SU-DHL-6 (cell line): ENCODE measurements around the gene KCNH4.

Experiments
- EZH2phosphoT487 ChIP-seq: fragments of 200-600 bp; sonication (generic), shearing (Covaris generic); conservative IDR thresholded peaks from 2 replicates; pipeline ENCODE4 v1.6.1; 2018; ENCODE audit warnings: mild to moderate bottlenecking, antibody characterized with exemption, low read length, moderate library complexity, mixed read lengths
- TF ChIP-seq, protein P1 (sequence below): fragments of 200-600 bp; sonication (generic); IDR thresholded peaks from one replicate; pipeline ENCODE4 v1.5.1; 2017; ENCODE audit warnings: antibody characterized with exemption, mild to moderate bottlenecking, low read length, moderate library complexity; ENCODE audit not compliant: insufficient read depth, poor library complexity, severe bottlenecking

DNA sequence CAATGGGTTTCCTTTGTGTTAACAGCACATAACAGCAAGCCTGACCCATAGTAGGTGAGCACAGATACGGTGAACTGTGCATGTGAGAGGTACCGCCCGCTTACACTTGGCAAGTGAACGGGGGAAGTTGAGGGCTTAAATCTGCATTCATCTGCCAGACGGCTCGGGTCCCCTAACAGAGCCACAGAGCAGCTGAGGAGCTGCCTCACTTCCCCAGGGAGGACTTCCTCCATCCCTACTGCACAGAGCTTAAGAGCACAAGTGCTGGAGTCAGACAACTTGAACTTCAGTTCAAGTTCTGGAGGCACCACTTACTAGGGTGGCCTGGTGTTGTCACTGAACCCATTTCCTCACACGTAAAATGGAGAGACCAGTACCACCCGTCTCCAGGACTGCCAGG, 39.6 kb downstream of the KCNH4 start:
- TF ChIP-seq, protein P1, sequence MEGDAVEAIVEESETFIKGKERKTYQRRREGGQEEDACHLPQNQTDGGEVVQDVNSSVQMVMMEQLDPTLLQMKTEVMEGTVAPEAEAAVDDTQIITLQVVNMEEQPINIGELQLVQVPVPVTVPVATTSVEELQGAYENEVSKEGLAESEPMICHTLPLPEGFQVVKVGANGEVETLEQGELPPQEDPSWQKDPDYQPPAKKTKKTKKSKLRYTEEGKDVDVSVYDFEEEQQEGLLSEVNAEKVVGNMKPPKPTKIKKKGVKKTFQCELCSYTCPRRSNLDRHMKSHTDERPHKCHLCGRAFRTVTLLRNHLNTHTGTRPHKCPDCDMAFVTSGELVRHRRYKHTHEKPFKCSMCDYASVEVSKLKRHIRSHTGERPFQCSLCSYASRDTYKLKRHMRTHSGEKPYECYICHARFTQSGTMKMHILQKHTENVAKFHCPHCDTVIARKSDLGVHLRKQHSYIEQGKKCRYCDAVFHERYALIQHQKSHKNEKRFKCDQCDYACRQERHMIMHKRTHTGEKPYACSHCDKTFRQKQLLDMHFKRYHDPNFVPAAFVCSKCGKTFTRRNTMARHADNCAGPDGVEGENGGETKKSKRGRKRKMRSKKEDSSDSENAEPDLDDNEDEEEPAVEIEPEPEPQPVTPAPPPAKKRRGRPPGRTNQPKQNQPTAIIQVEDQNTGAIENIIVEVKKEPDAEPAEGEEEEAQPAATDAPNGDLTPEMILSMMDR, result no peak
- no peak for TF ChIP-seq EZH2phosphoT487
